Adipocyte (in vitro differentiated cells): ENCODE data around the gene NPRL2.

Source experiments
- DNase-seq: peaks from one replicate; pipeline ENCODE4 v3.0.0-alpha.2; 2015; ENCODE audit warnings: low read depth
- H3K27me3 ChIP-seq: replicated peaks from 2 replicates; pipeline ENCODE4 v1.7.0; 2013; ENCODE audit warnings: mild to moderate bottlenecking, low read length, moderate library complexity; ENCODE audit not compliant: control insufficient read depth, insufficient read depth
- H3K36me3 ChIP-seq: 2 replicates; pipeline ENCODE4 v1.7.0; 2013; ENCODE audit warnings: low read length, mild to moderate bottlenecking, moderate library complexity; ENCODE audit not compliant: control insufficient read depth, insufficient read depth, severe bottlenecking
- H3K4me1 ChIP-seq: 2 replicates; pipeline ENCODE4 v1.7.0; 2013; ENCODE audit warnings: mild to moderate bottlenecking, low read length, moderate library complexity; ENCODE audit not compliant: control insufficient read depth, insufficient read depth
- H3K4me3 ChIP-seq: 2 replicates; pipeline ENCODE4 v1.7.0; 2013; ENCODE audit warnings: mild to moderate bottlenecking, low read length, moderate library complexity
- H3K9ac ChIP-seq: 2 replicates; pipeline ENCODE4 v1.7.0; 2013; ENCODE audit warnings: mild to moderate bottlenecking, low read length, moderate library complexity
- H3K9me3 ChIP-seq: 2 replicates; pipeline ENCODE4 v1.7.0; 2013; ENCODE audit warnings: mild to moderate bottlenecking, low read length, moderate library complexity; ENCODE audit not compliant: control insufficient read depth

Gene NPRL2

DNA sequence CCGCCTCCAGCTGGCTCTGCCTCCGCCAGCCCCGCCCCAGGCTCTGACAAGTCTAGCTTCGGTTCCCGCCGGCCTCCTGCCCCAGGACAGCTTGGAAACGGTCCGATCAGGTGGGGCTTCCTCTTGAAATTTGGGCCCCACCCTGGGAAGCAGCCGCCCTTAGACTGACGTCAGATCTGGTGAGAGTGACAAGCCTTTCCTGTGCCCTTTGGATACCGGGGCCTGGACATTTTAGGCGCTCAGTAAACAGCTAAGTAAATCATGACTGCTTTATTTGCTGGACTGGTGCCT, 51.0 kb downstream of the NPRL2 start:
- DNase-seq = no peak
- H3K27me3 ChIP-seq = no peaks in the 10 kb centered on the region
- no peaks in the 10 kb centered on the region for H3K36me3 ChIP-seq
- no peaks in the 10 kb centered on the region for H3K9me3 ChIP-seq
- H3K4me3 ChIP-seq = peak overlapping the region; percentile 80
- peaks cover 22% of the 10 kb centered on the region for H3K4me1 ChIP-seq
- peak overlapping the region; percentile 91 for H3K9ac ChIP-seq

DNA sequence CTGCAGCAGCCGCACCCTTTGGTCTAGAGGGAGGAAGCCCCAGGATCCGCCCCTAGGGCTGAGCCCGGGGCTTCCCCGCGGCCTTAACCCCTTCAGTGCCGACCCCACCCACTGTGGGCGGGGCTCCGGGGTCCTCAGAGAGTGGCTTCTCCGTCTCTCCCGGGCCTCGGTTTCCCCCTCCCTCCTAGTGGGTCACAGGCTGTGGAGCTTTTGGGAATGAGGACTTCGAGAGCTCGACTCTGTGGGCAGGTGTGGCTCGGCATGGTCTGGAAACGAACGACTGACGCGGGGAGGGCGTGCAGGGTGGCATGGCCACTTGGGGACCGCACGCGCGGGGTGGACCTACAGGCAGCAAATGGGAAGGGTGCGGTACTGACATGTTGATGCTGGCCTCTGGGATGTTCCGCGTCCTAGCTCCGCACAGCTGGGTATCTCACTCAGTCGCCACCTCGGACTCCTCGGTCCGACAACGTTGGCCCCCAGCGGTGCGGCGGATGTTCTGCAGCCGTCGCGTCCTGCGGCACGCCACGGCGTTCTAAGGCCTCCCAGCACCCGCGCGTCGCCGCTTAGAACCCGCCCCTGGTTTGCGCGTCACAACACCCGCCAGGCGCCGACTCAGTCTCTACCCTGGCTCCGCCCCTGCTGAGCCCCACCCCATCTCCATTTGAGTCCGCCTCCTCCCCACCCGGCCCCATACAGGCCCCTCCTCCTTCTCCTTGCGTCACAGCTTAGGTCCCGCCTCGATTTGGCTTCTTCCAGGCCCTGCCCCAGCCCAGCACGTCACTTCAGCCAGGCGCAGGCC, 51.5 kb downstream of the NPRL2 start, which contains the start of the genes HYAL3 and NAA80:
Gene HYAL3, minus strand, starts transcription at position 570 of the 802 bp plus-strand sequence. CDS start 3,803 bp downstream, outside the sequence.
Gene NAA80, minus strand, starts transcription at position 570 of the 802 bp plus-strand sequence. CDS start 1,942 bp downstream, outside the sequence.
- Histone ChIP-seq H3K36me3 (no peaks in the 10 kb centered on the region), H3K4me3 (peak within 1 kb of the TSS; percentile 87), H3K9ac (peak within 1 kb of the TSS; percentile 95), H3K9me3 (no peaks in the 10 kb centered on the region), H3K4me1 (peaks cover 22% of the 10 kb centered on the region), H3K27me3 (no peaks in the 10 kb centered on the region)
- DNase-seq = peak; percentile 100

DNA sequence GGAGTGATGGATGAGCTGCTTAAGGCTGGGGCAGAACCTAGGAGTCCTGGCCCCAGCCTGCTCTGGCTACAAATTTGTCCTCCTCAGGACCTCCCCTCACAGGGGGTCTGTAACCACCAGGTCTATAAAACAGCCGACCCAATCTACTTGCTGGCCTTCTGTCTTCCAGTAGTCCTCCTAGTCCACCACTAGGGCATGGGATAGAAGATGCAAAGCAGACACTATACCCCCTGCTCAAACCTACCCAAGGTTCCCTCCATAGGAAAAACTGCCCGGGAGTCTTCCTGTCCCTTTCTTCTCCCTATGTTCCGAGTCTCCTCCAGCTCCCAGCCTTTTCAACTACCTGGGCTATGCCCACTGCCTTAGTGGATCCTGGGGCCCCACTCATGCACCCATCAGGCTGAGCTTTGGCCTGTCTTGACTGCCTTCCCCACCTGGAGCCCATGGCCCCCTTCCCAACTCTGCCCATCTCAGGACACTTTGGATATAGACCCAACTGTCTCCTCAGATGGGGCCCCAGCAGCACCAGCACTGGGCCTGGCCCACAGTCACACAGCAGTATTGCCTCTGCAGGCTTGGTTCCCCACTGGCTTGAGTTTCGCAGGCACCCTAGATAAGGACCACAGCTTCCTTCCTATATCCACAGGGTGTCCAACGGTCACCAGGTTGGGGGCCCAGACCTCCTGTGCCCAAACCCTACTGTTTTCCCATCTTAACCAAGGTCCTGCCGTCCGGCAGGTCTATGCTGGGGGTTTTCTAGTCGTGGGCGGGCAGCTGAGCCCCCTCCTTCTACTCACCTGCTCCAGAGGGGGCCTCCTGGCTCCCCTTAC, 52.5 kb downstream of the NPRL2 start:
- Histone ChIP-seq H3K4me3 (peak overlapping the region; percentile 87), H3K36me3 (no peaks in the 10 kb centered on the region), H3K9me3 (no peaks in the 10 kb centered on the region), H3K27me3 (no peaks in the 10 kb centered on the region), H3K4me1 (peaks cover 27% of the 10 kb centered on the region), H3K9ac (peak overlapping the region; percentile 95)
- peak; percentile 20 for DNase-seq

DNA sequence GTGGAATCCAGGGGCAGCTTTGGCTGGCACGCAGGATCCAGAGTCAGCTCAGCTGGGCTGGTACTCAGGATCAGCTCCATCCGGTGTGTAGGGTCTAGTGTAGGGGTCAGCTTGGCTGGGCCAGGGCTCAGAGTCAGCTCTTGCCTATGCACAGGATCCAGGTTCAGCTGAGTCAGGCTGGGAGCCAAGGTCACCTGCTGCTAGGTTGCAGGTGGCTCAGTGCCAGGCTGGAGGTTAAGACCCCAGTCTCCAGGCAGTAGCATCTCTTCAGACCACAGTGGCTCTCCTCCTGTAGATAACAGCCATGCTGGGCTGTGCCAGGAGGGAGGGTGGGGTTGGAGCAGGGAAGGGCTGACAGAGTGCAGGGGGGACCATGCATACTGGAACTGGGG, 53.2 kb downstream of the NPRL2 start:
- no peak for DNase-seq

More for the DNA sequence above, 53.2 kb downstream of the NPRL2 start:
- Histone ChIP-seq H3K4me3 (no peak overlapping the region), H3K9ac (no peak overlapping the region), H3K4me1 (peaks cover 33% of the 10 kb centered on the region), H3K27me3 (no peaks in the 10 kb centered on the region), H3K9me3 (no peaks in the 10 kb centered on the region), H3K36me3 (no peaks in the 10 kb centered on the region)
